HCT116 (cell line): ENCODE results near the gene ADORA2B. TPM values are rescaled to one million over a fixed set of nuclear protein-coding genes. Genes with fewer than 3 reads are reported as not detected.

Experiments used
- ATAC-seq: fragments of 200-7000 bp; cut with Tn5 transposase; 2 replicates; pipeline ENCODE4 v1.9.1; 2020; ENCODE audit warnings: mild to moderate bottlenecking, moderate library complexity
- BruUV-seq: library from RNA; stranded (reverse); fragments of 400-500 nt; replicated peaks from 2 replicates; lab custom pipeline; 2021; lab: Mats Ljungman, UMichigan
- CTCF ChIA-PET: fragments of 300-600 bp; sonication (Branson Sonifier 250); formaldehyde crosslinking; loops from one replicate; lab custom pipeline; 2021; ENCODE audit warnings: antibody characterized with exemption; lab: Charles Lee
- POLR2A ChIA-PET: fragments of 300-600, 350-600 bp; sonication (Branson Sonifier 250); formaldehyde crosslinking; loops from one replicate; lab custom pipeline; 2021; ENCODE audit warnings: antibody characterized with exemption; lab: Charles Lee
- RAD21 ChIA-PET, 2 experiments: fragments of 300-600 bp; sonication (Branson Sonifier 250); formaldehyde crosslinking; loops; one replicate each; lab custom pipeline; 2023; ENCODE audit warnings: low total read pairs in 2 of 2; ENCODE audit not compliant: uncharacterized antibody in 2 of 2, unreplicated experiment in 2 of 2, low non-redundant PET in 1 of 2; lab: Charles Lee
- DNase-seq: peaks from one replicate; pipeline ENCODE4 v3.0.0-alpha.2; 2010; ENCODE audit warnings: low read depth, low spot score
- H2AFZ ChIP-seq: fragments of 200-600 bp; shearing (Covaris generic), sonication (generic); 2 replicates; pipeline ENCODE4 v1.6.1; 2017; ENCODE audit warnings: low read depth, mixed run types, mixed read lengths, antibody characterized with exemption, low read length; ENCODE audit not compliant: poor library complexity, severe bottlenecking
- H3K27ac ChIP-seq: 2 replicates; pipeline ENCODE4 v1.5.1; 2012; ENCODE audit warnings: low read depth, low read length
- H3K27me3 ChIP-seq: fragments of 200-600 bp; sonication (generic); 2 replicates; pipeline ENCODE4 v1.6.1; 2016; ENCODE audit warnings: mixed run types, low read length, mixed read lengths; ENCODE audit not compliant: insufficient read depth
- H3K36me3 ChIP-seq, 2 experiments: fragments of 200-500 bp in 1 of 2; fragments of 200-600 bp in 1 of 2; sonication (Bioruptor generic) in 1 of 2; sonication (generic) in 1 of 2; 2 replicates each; pipeline versions ENCODE4 v1.5.1 to v1.6.1; 2014 to 2016; ENCODE audit warnings: low read length in 2 of 2, inconsistent platforms in 1 of 2, mixed read lengths in 1 of 2, mixed run types in 1 of 2; ENCODE audit not compliant: insufficient read depth in 2 of 2, control insufficient read depth in 1 of 2
- H3K4me1 ChIP-seq, 2 experiments: fragments of 200-600 bp in 1 of 2; sonication (generic) in 1 of 2; 2 replicates each; pipeline versions ENCODE4 v1.5.1 to v1.6.1; 2012 to 2017; ENCODE audit warnings: low read length in 2 of 2, inconsistent platforms in 1 of 2, mild to moderate bottlenecking in 1 of 2, mixed read lengths in 1 of 2, mixed run types in 1 of 2, moderate library complexity in 1 of 2; ENCODE audit not compliant: insufficient read depth in 2 of 2, control insufficient read depth in 1 of 2
- H3K4me2 ChIP-seq: fragments of 200-600 bp; sonication (generic); 2 replicates; pipeline ENCODE4 v1.6.1; 2017; ENCODE audit warnings: mixed run types, low read length, mixed read lengths
- H3K4me3 ChIP-seq, 2 experiments: fragments of 200-600 bp in 1 of 2; sonication (generic) in 1 of 2; replicated peaks in 1 of 2; 2 replicates each; pipeline ENCODE4 v1.5.1; 2011 to 2016; ENCODE audit warnings: low read length in 2 of 2, control low read depth in 1 of 2, low read depth in 1 of 2, mild to moderate bottlenecking in 1 of 2, mixed read lengths in 1 of 2, mixed run types in 1 of 2
- H3K79me2 ChIP-seq: fragments of 200-600 bp; sonication (generic); 2 replicates; pipeline ENCODE4 v1.6.1; 2017; ENCODE audit warnings: mild to moderate bottlenecking, mixed run types, low read length, moderate library complexity, mixed read lengths; ENCODE audit not compliant: insufficient read depth
- H3K9ac ChIP-seq: fragments of 200-600 bp; sonication (generic); 2 replicates; pipeline ENCODE4 v1.6.1; 2016; ENCODE audit warnings: low read length, mixed read lengths
- H3K9me2 ChIP-seq: fragments of 200-600 bp; sonication (generic), shearing (Covaris generic); 2 replicates; pipeline ENCODE4 v1.6.1; 2017; ENCODE audit warnings: mixed run types, mild to moderate bottlenecking, moderate library complexity; ENCODE audit not compliant: insufficient read depth
- H3K9me3 ChIP-seq, 2 experiments: fragments of 200-500 bp in 1 of 2; fragments of 200-600 bp in 1 of 2; sonication (Bioruptor generic) in 1 of 2; sonication (generic) in 1 of 2; 2 replicates each; pipeline ENCODE4 v1.6.1; 2014 to 2017; ENCODE audit warnings: low read length in 2 of 2, mixed read lengths in 2 of 2, inconsistent platforms in 1 of 2, low read depth in 1 of 2, mild to moderate bottlenecking in 1 of 2, mixed run types in 1 of 2, moderate library complexity in 1 of 2; ENCODE audit not compliant: control insufficient read depth in 1 of 2, insufficient read depth in 1 of 2
- H4K20me1 ChIP-seq: fragments of 200-600 bp; sonication (generic), shearing (Covaris generic); 2 replicates; pipeline ENCODE4 v1.6.1; 2017; ENCODE audit warnings: mixed run types, mild to moderate bottlenecking, moderate library complexity; ENCODE audit not compliant: insufficient read depth
- ATF3 ChIP-seq: IDR thresholded peaks from 2 replicates; pipeline ENCODE4 v1.6.1; 2012
- EGR1 ChIP-seq: IDR thresholded peaks from 2 replicates; pipeline ENCODE4 v1.6.1; 2012; ENCODE audit warnings: low read depth
- EZH2 ChIP-seq: fragments of 200-600 bp; sonication (generic); IDR thresholded peaks from 2 replicates; pipeline ENCODE4 v1.6.1; 2017; ENCODE audit warnings: antibody characterized with exemption, mixed run types
- FOSL1 ChIP-seq: IDR thresholded peaks from 2 replicates; pipeline ENCODE4 v1.6.1; 2012; ENCODE audit warnings: low read depth
- JUND ChIP-seq: IDR thresholded peaks from 2 replicates; pipeline ENCODE4 v1.6.1; 2012
- POLR2AphosphoS5 ChIP-seq: IDR thresholded peaks from 2 replicates; pipeline ENCODE4 v1.6.1; 2011; ENCODE audit warnings: mild to moderate bottlenecking, low read depth, low read length, moderate library complexity
- SRF ChIP-seq: IDR thresholded peaks from 2 replicates; pipeline ENCODE4 v1.6.1; 2012; ENCODE audit warnings: low read depth
- ZFX ChIP-seq: fragments of 450-650 bp; IDR thresholded peaks from 2 replicates; pipeline ENCODE4 v1.6.1; 2017
- intact Hi-C: fragments of 100-400 bp; cut with micrococcal nuclease; formaldehyde crosslinking; loops from 2 replicates; pipeline ENCODE4 v1.10.0; 2022
- total RNA-seq: library from RNA; stranded (reverse); gene quantifications from one replicate; pipeline ENCODE4 v1.2.1, GENCODE V29; 2021; ENCODE audit not compliant: unreplicated experiment

ADORA2B gene
- total RNA-seq, 1 experiment from 2014 or later: 47.5 TPM

GRCh38 chr17:15999141-15999973, 54.4 kb downstream of the ADORA2B start, which contains the start of the genes TTC19 and ZSWIM7 (continued):
- TF ChIP-seq EGR1 (0 out of 2 replicates have a peak, but pooled peaks have one; percentile 23), POLR2AphosphoS5 (peak; percentile 97), SRF (no peak), EZH2 (no peak), ATF3 (no peak), FOSL1 (no peak)

GRCh38 chr17:15999974-16000827, 55.3 kb downstream of the ADORA2B start:
- no TSS peak for BruUV-seq
- ATAC-seq (peak; percentile 54), DNase-seq (no peak)
- intact Hi-C loops: loop anchor here (2.0 kb wide), 1 partner anchor 55 kb away; the partner anchor contains the start of gene ADORA2B
- Histone ChIP-seq H3K9me2 (no peaks in the 10 kb centered on the region), H3K4me1 (peaks cover 10 to 24% of the 10 kb centered on the region in 2 experiments; a peak in 3 of 4 replicates), H3K9me3 (peaks cover 0 to 7% of the 10 kb centered on the region in 2 experiments; a peak in 1 of 4 replicates), H3K36me3 (peaks cover 28 to 48% of the 10 kb centered on the region in 2 experiments), H3K27ac (peak overlapping the region; percentile 95), H2AFZ (no peak overlapping the region), H4K20me1 (no peaks in the 10 kb centered on the region), H3K4me3 (peak overlapping the region; percentile 84 to 94), H3K4me2 (peak overlapping the region; percentile 79), H3K27me3 (no peaks in the 10 kb centered on the region), H3K79me2 (peaks cover 69% of the 10 kb centered on the region), H3K9ac (peak overlapping the region; percentile 96)
- CTCF ChIA-PET: interaction anchor here (2.9 kb wide), 1 partner anchor 55 kb away, joined by 13 read pairs; the partner anchor contains the start of gene ADORA2B
- TF ChIP-seq ZFX (peak; percentile 94), ATF3 (no peak), JUND (no peak)
- POLR2A ChIA-PET: interaction anchor here (1.2 to 2.3 kb wide), 12 partner anchors 9 to 349 kb away, joined by 3 to 14 read pairs (median 4); partner anchors contain the start of gene ADORA2B
- RAD21 ChIA-PET: interaction anchor here in 1 of 2 experiments (0.9 to 1.0 kb wide), 2 partner anchors 170 to 286 kb away, joined by 3 to 4 read pairs; no protein-coding TSS in a partner anchor
